NCI-H345 (cell line): Measurements from ENCODE around the gene IBA57.

ENCODE experiments used
- DNase-seq: peaks from one replicate; lab custom pipeline; 2025; lab: John Stamatoyannopoulos, UW

Gene IBA57

GRCh38 chr1:228144993-228145343, 20.6 kb upstream of the IBA57 start:
- no peak for DNase-seq

GRCh38 chr1:228145463-228146416, 19.9 kb upstream of the IBA57 start:
- DNase-seq, result no peak

GRCh38 chr1:228146417-228147150, 19.0 kb upstream of the IBA57 start:
- DNase-seq, result no peak

GRCh38 chr1:228147151-228147693, 18.4 kb upstream of the IBA57 start:
- no peak for DNase-seq

GRCh38 chr1:228147768-228148167, 17.8 kb upstream of the IBA57 start:
- no peak for DNase-seq

GRCh38 chr1:228148196-228148861, 17.3 kb upstream of the IBA57 start:
- DNase-seq, result no peak

GRCh38 chr1:228148935-228149405, 16.6 kb upstream of the IBA57 start:
- DNase-seq, result no peak

- DNase-seq, result no peak
These were observed 16.0 kb upstream of the IBA57 start, which contains the start of gene GJC2 for GRCh38 chr1:228149406-228150119. Gene GJC2 (plus strand): TSS chr1:228149930. CDS start chr1:228157759, 7,829 bp downstream.

GRCh38 chr1:228150120-228150460, 15.5 kb upstream of the IBA57 start:
- no peak for DNase-seq

- no peak for DNase-seq
These were observed 15.0 kb upstream of the IBA57 start for GRCh38 chr1:228150461-228151179.

GRCh38 chr1:228151180-228151925, 14.3 kb upstream of the IBA57 start:
- no peak for DNase-seq

GRCh38 chr1:228152097-228152917, 13.3 kb upstream of the IBA57 start:
- DNase-seq, result no peak

GRCh38 chr1:228152918-228153258, 12.7 kb upstream of the IBA57 start:
- DNase-seq, result no peak

GRCh38 chr1:228154021-228154669, 11.5 kb upstream of the IBA57 start:
- DNase-seq, result no peak

GRCh38 chr1:228154670-228155571, 10.7 kb upstream of the IBA57 start:
- DNase-seq, result peak; percentile 72

GRCh38 chr1:228155596-228156514, 9.7 kb upstream of the IBA57 start:
- DNase-seq, result no peak

GRCh38 chr1:228156515-228156881, 9.1 kb upstream of the IBA57 start:
- no peak for DNase-seq
